Measurements from ENCODE around the gene PCDHGA2. TPM values are rescaled to one million over a fixed set of nuclear protein-coding genes. Genes with fewer than 3 reads are reported as not detected.

The PCDHGA2 gene
- total RNA-seq: 1 to 10 TPM in 2 of 4 donors, under 1 TPM in 2; 0.66 to 1.5 (median 1.2) TPM

DNA sequence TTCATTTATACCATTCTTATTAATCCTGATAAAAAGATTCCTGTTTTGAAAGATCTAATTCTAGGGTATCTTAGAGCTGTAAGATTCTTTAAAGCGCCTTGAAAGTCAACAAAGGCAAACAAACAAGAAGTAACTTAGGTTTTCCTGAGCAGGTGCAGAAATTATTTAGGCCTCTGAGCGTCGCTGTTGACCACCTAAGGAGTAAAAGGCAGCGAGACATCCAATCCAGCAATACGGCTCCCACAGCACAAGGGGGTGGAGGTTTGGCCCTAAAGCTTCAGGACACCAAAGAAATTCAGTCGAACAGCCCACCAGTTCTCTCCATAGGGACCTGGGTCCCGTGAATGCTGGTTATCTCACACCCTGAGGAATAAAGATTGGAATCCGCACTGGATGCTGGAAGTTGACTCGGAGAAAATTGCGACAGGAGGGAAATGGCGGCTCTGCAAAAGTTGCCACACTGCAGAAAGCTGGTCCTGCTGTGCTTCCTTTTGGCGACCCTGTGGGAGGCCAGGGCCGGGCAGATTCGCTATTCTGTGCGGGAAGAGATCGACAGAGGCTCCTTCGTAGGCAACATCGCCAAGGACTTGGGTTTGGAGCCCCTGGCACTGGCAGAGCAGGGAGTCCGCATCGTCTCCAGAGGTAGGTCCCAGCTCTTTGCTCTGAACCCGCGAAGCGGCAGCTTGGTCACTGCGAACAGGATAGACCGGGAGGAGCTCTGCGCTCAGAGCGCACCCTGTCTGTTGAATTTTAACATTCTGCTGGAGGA lies at the start of gene PCDHGA2:
Gene PCDHGA2, plus strand, starts transcription at position 223 of the 769 bp plus-strand sequence.
- no peaks in the 10 kb centered on the region for H3K4me1 ChIP-seq
- peaks cover 0 to 18% (median 0%) of the 10 kb centered on the region in 3 donors for H3K9me3 ChIP-seq
- H3K36me3 ChIP-seq: no peaks in the 10 kb centered on the region
- peak within 1 kb of the TSS; percentile 12 to 58 (median 48) for H3K4me3 ChIP-seq
- H3K27ac ChIP-seq: peak within 1 kb of the TSS; percentile 30 to 77 (median 70)
- ATAC-seq: peak; percentile 45 to 66
- DNase-seq: no peak
- H3K27me3 ChIP-seq: peaks cover under 1 to 11% (median 10%) of the 10 kb centered on the region in 3 donors
- in situ Hi-C loops (cut with MboI; ENCODE audit: low sequenced_read_pairs in 4 of 4): no loop called here
- TF ChIP-seq, protein P1, sequence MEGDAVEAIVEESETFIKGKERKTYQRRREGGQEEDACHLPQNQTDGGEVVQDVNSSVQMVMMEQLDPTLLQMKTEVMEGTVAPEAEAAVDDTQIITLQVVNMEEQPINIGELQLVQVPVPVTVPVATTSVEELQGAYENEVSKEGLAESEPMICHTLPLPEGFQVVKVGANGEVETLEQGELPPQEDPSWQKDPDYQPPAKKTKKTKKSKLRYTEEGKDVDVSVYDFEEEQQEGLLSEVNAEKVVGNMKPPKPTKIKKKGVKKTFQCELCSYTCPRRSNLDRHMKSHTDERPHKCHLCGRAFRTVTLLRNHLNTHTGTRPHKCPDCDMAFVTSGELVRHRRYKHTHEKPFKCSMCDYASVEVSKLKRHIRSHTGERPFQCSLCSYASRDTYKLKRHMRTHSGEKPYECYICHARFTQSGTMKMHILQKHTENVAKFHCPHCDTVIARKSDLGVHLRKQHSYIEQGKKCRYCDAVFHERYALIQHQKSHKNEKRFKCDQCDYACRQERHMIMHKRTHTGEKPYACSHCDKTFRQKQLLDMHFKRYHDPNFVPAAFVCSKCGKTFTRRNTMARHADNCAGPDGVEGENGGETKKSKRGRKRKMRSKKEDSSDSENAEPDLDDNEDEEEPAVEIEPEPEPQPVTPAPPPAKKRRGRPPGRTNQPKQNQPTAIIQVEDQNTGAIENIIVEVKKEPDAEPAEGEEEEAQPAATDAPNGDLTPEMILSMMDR (IDR thresholded peaks at IDR 0.05 in 4 of 5, conservative IDR thresholded peaks at IDR 0.05 in 1 of 5): peak; percentile 40 to 64 (median 60)
- no peak for TF ChIP-seq POLR2A (IDR thresholded peaks at IDR 0.05)
- intact Hi-C loops (cut with DNase I; ENCODE audit: low total_unique reads): no loop called here

DNA sequence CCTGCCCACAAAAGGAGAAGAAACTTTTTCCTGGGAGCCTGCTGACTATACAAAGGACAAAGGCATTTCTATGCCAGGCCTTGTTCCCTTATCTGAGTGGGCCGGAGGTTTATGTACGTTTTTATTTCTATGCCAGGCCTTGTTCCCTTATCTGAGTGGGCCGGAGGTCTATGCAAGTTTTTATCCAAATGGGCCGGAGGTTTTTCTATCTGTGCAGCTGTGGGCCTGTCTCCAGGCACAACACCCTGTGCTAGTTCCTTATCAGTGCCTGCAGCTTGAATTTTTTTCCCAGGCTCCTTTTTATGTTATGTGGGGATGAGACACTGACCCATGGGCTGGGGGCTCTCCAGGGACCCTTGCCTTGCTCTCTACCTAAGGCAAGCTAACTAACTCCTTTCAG lies 40.2 kb upstream of the PCDHGA2 start:
- Histone ChIP-seq H3K27me3 (no peaks in the 10 kb centered on the region), H3K4me3 (no peak overlapping the region), H3K36me3 (peaks cover 0 to 7% of the 10 kb centered on the region in 2 donors), H3K4me1 (no peaks in the 10 kb centered on the region), H3K27ac (no peak overlapping the region), H3K9me3 (peaks cover 0 to 16% (median 6%) of the 10 kb centered on the region in 3 donors)
- ATAC-seq (no peak), DNase-seq (no peak)
- intact Hi-C loops (cut with DNase I; ENCODE audit: low total_unique reads) (no loop called here), in situ Hi-C loops (cut with MboI; ENCODE audit: low sequenced_read_pairs in 4 of 4) (no loop called here)
- TF ChIP-seq, protein P1 (IDR thresholded peaks at IDR 0.05 in 4 of 5, conservative IDR thresholded peaks at IDR 0.05 in 1 of 5): no peak
- no peak for TF ChIP-seq POLR2A (IDR thresholded peaks at IDR 0.05)

DNA sequence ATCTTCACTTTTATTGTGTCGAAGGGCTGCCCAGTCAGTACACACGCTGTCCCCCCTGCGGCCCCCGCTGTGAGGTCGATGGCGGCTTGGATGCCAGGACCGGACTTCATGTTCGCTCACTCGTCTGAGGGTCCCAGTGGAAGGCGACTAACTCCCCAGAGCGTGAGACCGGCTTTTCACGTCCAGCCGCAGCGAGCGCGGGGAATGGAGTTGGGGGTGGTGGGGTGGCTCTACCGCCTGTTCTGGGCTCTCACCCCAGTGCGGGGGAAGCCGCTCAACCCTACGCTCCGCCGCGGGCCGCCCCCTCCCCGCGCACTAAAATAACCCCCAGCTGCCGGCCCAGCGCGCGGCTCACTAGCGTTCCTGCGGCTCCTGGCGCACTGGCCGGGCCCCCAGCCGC lies 34.8 kb upstream of the PCDHGA2 start, which contains the start of gene SLC25A2:
Gene SLC25A2, minus strand, starts transcription at position 294 of the 400 bp plus-strand sequence. Its CDS starts 184 bp downstream, at position 110.
- Histone ChIP-seq H3K4me1 (no peaks in the 10 kb centered on the region), H3K9me3 (peaks cover 0 to 15% (median 12%) of the 10 kb centered on the region in 3 donors), H3K27ac (no peak within 1 kb of the TSS), H3K36me3 (peaks cover 0 to 4% of the 10 kb centered on the region in 2 donors), H3K27me3 (no peaks in the 10 kb centered on the region), H3K4me3 (no peak within 1 kb of the TSS)
- in situ Hi-C loops (cut with MboI; ENCODE audit: low sequenced_read_pairs in 4 of 4) (no loop called here), intact Hi-C loops (cut with DNase I; ENCODE audit: low total_unique reads) (no loop called here)
- no peak for ATAC-seq
- TF ChIP-seq, protein P1 (IDR thresholded peaks at IDR 0.05 in 4 of 5, conservative IDR thresholded peaks at IDR 0.05 in 1 of 5): no peak
- TF ChIP-seq POLR2A (IDR thresholded peaks at IDR 0.05): no peak
- no peak for DNase-seq

DNA sequence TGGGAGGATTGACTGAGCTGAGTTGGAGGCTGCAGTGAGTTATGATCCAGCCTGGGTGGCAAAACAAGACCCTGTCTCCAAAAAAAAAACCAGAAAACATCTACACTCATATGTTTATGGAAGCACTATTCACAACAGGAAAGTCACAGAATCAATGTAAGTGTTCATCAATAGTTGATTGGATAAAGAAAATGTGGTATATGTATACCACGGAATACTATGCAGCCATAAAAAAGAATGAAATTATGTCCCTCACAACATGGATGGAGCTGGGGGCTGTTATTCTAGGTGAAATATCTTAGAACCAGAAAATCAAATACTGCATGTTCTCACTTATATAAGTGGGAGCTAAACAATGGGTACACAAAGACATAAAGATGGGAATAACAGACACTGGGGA lies 31.9 kb upstream of the PCDHGA2 start:
- H3K27me3 ChIP-seq: no peaks in the 10 kb centered on the region
- no peak overlapping the region for H3K4me3 ChIP-seq
- intact Hi-C loops (cut with DNase I; ENCODE audit: low total_unique reads) (no loop called here), in situ Hi-C loops (cut with MboI; ENCODE audit: low sequenced_read_pairs in 4 of 4) (no loop called here)
- ATAC-seq: no peak
- peaks cover 0 to 11% (median 8%) of the 10 kb centered on the region in 3 donors for H3K9me3 ChIP-seq
- H3K27ac ChIP-seq: no peak overlapping the region
- TF ChIP-seq, protein P1 (IDR thresholded peaks at IDR 0.05 in 4 of 5, conservative IDR thresholded peaks at IDR 0.05 in 1 of 5): no peak
- TF ChIP-seq POLR2A (IDR thresholded peaks at IDR 0.05): no peak
- no peaks in the 10 kb centered on the region for H3K4me1 ChIP-seq
- no peak for DNase-seq
- H3K36me3 ChIP-seq: peaks cover 0 to 4% of the 10 kb centered on the region in 2 donors
